Measurements from ENCODE around the gene ANGPTL1. TPM values are rescaled to one million over a fixed set of nuclear protein-coding genes. Genes with fewer than 3 reads are reported as not detected.

Gene ANGPTL1
- total and polyA plus RNA-seq, 2 experiments from 2014 or later, result 0.58 TPM; not detected in 1

DNA sequence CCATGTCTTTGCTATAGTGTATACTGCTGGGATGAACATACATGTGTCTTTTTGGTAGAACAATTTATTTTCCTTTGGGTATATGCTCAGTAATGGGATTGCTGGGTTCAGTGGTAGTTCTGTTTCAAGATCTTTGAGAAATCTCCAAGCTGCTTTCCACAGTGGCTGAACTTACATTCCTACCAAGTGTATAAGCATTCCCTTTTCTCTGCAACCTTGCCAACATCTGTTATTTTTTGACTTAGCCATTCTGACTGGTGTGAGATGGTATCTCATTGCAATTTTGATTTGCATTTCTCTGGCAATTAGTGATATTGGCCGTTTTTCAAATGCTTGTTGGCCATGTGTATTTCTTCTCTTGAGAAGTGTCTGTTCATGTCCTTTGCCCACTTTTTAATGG lies 37.5 kb upstream of the ANGPTL1 start:
- Mint-ChIP-seq H3K9me3 (no peaks in the 10 kb centered on the region; the same call in 2 of the 3 replicates), H3K4me3 (no peak overlapping the region), H3K27ac (no peak overlapping the region), H3K4me1 (no peaks in the 10 kb centered on the region; the same call in 2 of the 3 replicates), H3K27me3 (ENCODE audit: insufficient read depth, low read depth, poor library complexity) (peaks cover 2% of the 10 kb centered on the region), H3K36me3 (ENCODE audit: low read depth) (peaks cover 20% of the 10 kb centered on the region)
- Histone ChIP-seq H4K20me1 (replicated peaks; ENCODE audit: insufficient read depth) (no peaks in the 10 kb centered on the region), H2AFZ (no peak overlapping the region), H3K27me3 (ENCODE audit: insufficient read depth) (no peaks in the 10 kb centered on the region), H3K79me2 (replicated peaks; ENCODE audit: insufficient read depth) (no peaks in the 10 kb centered on the region), H3K4me3 (no peak overlapping the region), H3F3A (replicated peaks; ENCODE audit: low read depth) (no peaks in the 10 kb centered on the region), H3K4me2 (no peak overlapping the region), H3K4me1 (ENCODE audit: insufficient read depth) (no peaks in the 10 kb centered on the region; the same call in 1 of the 2 replicates), H3K27ac (ENCODE audit: low read depth) (no peak overlapping the region), H3K36me3 (ENCODE audit: insufficient read depth) (no peaks in the 10 kb centered on the region), H3K9me2 (ENCODE audit: insufficient read depth) (no peaks in the 10 kb centered on the region)
- TF ChIP-seq EZH2phosphoT487 (IDR thresholded peaks at IDR 0.05; ENCODE audit: unreplicated experiment) (no peak), NANOG (IDR thresholded peaks at IDR 0.05; ENCODE audit: borderline replicate concordance) (no peak), ZNF331 (CRISPR knock-in tag; IDR thresholded peaks at IDR 0.05; ENCODE audit: low read depth) (no peak), EZH2 (IDR thresholded peaks at IDR 0.05; ENCODE audit: low read depth, unreplicated experiment) (no peak), ZNF114 (CRISPR knock-in tag; IDR thresholded peaks at IDR 0.05) (no peak), POLR2AphosphoS5 (IDR thresholded peaks at IDR 0.05; ENCODE audit: low read depth) (no peak), JUNB (IDR thresholded peaks at IDR 0.05; ENCODE audit: unreplicated experiment) (no peak), STAT1 (IDR thresholded peaks at IDR 0.05; ENCODE audit: unreplicated experiment) (no peak), CREB1 (CRISPR knock-in tag; IDR thresholded peaks at IDR 0.05; ENCODE audit: low read depth) (no peak)
- TF ChIP-seq, protein P1, sequence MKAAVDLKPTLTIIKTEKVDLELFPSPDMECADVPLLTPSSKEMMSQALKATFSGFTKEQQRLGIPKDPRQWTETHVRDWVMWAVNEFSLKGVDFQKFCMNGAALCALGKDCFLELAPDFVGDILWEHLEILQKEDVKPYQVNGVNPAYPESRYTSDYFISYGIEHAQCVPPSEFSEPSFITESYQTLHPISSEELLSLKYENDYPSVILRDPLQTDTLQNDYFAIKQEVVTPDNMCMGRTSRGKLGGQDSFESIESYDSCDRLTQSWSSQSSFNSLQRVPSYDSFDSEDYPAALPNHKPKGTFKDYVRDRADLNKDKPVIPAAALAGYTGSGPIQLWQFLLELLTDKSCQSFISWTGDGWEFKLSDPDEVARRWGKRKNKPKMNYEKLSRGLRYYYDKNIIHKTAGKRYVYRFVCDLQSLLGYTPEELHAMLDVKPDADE (IDR thresholded peaks at IDR 0.05), result no peak
- TF ChIP-seq, protein P2, sequence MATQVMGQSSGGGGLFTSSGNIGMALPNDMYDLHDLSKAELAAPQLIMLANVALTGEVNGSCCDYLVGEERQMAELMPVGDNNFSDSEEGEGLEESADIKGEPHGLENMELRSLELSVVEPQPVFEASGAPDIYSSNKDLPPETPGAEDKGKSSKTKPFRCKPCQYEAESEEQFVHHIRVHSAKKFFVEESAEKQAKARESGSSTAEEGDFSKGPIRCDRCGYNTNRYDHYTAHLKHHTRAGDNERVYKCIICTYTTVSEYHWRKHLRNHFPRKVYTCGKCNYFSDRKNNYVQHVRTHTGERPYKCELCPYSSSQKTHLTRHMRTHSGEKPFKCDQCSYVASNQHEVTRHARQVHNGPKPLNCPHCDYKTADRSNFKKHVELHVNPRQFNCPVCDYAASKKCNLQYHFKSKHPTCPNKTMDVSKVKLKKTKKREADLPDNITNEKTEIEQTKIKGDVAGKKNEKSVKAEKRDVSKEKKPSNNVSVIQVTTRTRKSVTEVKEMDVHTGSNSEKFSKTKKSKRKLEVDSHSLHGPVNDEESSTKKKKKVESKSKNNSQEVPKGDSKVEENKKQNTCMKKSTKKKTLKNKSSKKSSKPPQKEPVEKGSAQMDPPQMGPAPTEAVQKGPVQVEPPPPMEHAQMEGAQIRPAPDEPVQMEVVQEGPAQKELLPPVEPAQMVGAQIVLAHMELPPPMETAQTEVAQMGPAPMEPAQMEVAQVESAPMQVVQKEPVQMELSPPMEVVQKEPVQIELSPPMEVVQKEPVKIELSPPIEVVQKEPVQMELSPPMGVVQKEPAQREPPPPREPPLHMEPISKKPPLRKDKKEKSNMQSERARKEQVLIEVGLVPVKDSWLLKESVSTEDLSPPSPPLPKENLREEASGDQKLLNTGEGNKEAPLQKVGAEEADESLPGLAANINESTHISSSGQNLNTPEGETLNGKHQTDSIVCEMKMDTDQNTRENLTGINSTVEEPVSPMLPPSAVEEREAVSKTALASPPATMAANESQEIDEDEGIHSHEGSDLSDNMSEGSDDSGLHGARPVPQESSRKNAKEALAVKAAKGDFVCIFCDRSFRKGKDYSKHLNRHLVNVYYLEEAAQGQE (IDR thresholded peaks at IDR 0.05; ENCODE audit: unreplicated experiment), result no peak
- TF ChIP-seq, protein P3, sequence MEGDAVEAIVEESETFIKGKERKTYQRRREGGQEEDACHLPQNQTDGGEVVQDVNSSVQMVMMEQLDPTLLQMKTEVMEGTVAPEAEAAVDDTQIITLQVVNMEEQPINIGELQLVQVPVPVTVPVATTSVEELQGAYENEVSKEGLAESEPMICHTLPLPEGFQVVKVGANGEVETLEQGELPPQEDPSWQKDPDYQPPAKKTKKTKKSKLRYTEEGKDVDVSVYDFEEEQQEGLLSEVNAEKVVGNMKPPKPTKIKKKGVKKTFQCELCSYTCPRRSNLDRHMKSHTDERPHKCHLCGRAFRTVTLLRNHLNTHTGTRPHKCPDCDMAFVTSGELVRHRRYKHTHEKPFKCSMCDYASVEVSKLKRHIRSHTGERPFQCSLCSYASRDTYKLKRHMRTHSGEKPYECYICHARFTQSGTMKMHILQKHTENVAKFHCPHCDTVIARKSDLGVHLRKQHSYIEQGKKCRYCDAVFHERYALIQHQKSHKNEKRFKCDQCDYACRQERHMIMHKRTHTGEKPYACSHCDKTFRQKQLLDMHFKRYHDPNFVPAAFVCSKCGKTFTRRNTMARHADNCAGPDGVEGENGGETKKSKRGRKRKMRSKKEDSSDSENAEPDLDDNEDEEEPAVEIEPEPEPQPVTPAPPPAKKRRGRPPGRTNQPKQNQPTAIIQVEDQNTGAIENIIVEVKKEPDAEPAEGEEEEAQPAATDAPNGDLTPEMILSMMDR (conservative IDR thresholded peaks at IDR 0.05; ENCODE audit: low read depth in 2 of 2), result no peak
- TF ChIP-seq, protein P4, sequence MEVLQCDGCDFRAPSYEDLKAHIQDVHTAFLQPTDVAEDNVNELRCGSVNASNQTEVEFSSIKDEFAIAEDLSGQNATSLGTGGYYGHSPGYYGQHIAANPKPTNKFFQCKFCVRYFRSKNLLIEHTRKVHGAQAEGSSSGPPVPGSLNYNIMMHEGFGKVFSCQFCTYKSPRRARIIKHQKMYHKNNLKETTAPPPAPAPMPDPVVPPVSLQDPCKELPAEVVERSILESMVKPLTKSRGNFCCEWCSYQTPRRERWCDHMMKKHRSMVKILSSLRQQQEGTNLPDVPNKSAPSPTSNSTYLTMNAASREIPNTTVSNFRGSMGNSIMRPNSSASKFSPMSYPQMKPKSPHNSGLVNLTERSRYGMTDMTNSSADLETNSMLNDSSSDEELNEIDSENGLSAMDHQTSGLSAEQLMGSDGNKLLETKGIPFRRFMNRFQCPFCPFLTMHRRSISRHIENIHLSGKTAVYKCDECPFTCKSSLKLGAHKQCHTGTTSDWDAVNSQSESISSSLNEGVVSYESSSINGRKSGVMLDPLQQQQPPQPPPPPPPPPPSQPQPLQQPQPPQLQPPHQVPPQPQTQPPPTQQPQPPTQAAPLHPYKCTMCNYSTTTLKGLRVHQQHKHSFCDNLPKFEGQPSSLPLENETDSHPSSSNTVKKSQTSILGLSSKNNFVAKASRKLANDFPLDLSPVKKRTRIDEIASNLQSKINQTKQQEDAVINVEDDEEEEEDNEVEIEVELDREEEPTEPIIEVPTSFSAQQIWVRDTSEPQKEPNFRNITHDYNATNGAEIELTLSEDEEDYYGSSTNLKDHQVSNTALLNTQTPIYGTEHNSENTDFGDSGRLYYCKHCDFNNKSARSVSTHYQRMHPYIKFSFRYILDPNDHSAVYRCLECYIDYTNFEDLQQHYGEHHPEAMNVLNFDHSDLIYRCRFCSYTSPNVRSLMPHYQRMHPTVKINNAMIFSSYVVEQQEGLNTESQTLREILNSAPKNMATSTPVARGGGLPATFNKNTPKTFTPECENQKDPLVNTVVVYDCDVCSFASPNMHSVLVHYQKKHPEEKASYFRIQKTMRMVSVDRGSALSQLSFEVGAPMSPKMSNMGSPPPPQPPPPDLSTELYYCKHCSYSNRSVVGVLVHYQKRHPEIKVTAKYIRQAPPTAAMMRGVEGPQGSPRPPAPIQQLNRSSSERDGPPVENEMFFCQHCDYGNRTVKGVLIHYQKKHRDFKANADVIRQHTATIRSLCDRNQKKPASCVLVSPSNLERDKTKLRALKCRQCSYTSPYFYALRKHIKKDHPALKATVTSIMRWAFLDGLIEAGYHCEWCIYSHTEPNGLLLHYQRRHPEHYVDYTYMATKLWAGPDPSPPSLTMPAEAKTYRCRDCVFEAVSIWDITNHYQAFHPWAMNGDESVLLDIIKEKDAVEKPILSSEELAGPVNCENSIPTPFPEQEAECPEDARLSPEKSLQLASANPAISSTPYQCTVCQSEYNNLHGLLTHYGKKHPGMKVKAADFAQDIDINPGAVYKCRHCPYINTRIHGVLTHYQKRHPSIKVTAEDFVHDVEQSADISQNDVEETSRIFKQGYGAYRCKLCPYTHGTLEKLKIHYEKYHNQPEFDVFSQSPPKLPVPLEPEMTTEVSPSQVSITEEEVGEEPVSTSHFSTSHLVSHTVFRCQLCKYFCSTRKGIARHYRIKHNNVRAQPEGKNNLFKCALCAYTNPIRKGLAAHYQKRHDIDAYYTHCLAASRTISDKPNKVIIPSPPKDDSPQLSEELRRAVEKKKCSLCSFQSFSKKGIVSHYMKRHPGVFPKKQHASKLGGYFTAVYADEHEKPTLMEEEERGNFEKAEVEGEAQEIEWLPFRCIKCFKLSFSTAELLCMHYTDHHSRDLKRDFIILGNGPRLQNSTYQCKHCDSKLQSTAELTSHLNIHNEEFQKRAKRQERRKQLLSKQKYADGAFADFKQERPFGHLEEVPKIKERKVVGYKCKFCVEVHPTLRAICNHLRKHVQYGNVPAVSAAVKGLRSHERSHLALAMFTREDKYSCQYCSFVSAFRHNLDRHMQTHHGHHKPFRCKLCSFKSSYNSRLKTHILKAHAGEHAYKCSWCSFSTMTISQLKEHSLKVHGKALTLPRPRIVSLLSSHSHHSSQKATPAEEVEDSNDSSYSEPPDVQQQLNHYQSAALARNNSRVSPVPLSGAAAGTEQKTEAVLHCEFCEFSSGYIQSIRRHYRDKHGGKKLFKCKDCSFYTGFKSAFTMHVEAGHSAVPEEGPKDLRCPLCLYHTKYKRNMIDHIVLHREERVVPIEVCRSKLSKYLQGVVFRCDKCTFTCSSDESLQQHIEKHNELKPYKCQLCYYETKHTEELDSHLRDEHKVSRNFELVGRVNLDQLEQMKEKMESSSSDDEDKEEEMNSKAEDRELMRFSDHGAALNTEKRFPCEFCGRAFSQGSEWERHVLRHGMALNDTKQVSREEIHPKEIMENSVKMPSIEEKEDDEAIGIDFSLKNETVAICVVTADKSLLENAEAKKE (CRISPR knock-in tag; IDR thresholded peaks at IDR 0.05), result no peak
- DNase-seq (ENCODE audit: low spot score), result no peak
- no peak for ATAC-seq

Measured in GM23338 (cell line).